Activated T-cell treated with anti-CD3 and anti-CD28 coated beads for 4 hours (primary cell): ENCODE results near the gene CRACR2A.

Experiments
- DNase-seq: peaks from one replicate; pipeline ENCODE4 v3.0.0-alpha.2; 2020

The CRACR2A gene

DNA sequence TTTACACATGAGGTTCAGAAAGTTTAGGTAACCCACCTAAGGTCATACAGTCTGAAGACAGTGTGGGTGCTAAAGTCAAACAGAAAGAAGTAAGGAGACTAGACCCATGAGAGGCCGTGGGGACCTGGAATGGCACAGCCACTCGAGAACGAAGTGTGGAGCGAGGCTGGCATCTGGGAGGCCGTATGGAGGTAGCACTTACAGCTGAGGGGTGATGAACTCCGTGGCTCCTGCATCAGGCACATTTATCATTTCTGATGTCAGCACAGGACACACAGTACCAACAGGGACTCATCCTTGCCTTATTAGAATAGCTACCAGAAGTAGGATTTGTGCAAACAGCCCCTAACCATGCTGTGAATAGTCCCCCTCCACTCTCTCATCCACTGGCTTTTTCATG is 30.5 kb downstream of the CRACR2A start:
- no peak for DNase-seq

DNA sequence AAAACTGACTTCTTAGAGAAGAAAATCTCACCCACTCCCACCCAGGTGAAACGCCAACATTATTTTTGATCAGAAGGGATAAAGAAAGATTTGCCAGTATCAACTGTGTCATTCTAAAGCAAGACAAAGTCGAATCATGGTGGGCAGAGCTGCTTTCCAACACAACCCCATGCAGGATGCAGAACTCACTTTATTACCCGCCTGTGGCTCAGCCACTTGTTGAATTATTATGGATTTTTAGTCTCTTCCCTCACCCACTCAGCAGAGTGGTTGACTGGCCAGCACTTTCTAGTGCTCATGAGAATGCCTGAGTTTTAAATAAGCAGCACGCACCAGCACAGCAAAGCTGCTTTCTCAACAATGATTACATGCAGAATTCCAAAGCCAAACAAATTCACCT is 32.1 kb downstream of the CRACR2A start:
- no peak for DNase-seq

DNA sequence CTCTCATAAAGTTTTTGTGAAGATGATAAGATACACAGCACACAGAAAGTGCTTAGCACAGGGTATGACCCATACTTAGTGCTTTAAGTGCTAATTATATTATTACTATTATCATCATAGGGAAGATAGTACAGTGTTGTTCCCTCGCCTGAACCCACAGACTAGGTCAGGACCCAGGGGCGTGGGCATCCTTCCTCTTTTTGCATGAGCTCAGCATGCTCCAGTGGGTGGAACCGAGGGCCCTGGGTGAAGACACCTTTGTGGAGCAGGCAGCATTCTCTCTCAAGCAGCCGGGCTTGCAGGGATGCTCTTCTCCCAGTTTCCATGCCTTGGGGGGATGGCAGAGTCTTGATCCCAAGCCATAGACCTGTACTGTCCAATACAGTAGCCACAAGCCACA is 34.8 kb downstream of the CRACR2A start:
- DNase-seq = no peak

DNA sequence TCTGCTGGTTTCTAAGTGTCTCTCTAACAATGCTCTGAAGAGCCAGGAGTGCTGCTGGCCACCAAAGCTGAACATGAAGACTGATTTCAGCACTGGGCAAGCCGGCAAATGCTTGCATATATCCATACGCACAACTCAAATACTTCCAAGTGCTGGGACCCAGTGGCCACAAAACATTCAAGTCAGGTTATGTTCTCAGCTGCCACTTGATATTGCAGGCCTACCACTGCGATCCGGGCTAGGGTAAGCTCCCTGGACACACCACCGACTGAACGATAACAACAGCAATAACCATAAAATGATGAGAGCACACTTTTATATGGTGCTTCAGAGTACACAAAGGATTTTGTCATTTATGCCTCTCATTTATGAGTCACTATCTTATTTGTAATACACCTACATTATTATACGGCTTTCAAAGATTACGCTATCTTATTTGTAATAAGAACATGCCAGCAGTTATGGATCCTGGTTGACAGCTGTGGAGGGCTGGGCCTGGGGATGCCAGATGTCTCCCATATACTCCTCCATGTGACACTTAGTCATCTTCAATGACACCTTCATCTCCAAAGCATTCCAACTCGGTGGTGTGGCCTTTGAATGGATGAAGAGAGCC is 35.5 kb downstream of the CRACR2A start:
- DNase-seq = no peak

DNA sequence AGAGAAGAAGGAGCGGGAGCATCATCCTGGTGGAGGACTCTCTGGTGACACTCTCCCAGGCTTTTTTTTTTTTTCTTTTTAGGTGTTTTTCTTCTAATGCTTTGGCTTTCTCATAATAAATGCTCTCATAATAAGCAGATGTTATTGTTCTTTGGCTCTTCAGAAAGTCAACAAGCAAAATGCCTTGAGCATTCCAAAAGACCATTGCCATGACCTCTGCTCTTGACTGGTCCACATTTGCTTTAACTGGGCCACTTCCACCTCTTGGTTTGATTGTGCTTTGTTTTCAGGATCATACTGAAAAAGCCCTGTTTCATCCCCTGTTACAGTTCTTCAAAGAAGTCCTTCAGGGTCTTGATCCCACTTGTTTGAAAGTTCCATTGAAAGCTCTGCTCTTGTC is 36.9 kb downstream of the CRACR2A start:
- DNase-seq = no peak

DNA sequence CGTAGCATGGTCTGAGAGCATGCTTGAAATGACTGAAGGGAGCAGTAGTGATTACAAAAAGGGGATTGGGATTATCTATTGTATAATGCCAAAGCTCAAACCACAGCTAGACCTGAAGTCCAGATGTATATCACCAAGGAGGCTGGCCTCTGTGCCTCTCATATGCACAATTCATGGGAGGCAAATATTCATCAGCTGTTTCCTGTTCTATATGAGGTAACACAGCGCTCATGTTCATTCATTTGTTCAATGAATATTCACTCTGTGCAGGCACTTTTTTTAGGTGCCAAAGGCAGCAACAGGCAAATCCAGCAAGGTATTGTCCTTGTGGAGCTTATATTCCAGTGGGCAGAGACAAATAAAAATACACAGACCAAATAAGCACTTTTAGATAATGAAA is 39.0 kb downstream of the CRACR2A start:
- no peak for DNase-seq

DNA sequence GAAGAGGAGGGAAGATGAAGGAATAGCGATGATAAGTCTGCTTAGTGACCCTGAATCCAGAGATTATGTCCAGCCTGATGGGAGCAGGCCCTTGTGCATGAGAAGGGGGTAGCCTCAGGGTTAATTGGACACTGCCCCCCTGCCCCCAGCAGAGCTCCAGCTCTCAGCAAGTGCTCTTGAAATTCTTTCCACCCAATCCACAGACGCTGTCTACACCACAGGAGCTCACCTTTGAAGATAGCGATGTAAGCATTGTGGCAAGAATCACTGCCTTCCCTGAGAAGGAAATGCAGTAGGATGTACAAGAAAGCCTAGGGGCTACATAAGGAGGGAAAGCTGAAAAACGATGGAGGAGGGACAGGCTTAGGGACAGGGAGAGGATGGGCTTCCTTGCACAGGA is 39.4 kb downstream of the CRACR2A start:
- no peak for DNase-seq

DNA sequence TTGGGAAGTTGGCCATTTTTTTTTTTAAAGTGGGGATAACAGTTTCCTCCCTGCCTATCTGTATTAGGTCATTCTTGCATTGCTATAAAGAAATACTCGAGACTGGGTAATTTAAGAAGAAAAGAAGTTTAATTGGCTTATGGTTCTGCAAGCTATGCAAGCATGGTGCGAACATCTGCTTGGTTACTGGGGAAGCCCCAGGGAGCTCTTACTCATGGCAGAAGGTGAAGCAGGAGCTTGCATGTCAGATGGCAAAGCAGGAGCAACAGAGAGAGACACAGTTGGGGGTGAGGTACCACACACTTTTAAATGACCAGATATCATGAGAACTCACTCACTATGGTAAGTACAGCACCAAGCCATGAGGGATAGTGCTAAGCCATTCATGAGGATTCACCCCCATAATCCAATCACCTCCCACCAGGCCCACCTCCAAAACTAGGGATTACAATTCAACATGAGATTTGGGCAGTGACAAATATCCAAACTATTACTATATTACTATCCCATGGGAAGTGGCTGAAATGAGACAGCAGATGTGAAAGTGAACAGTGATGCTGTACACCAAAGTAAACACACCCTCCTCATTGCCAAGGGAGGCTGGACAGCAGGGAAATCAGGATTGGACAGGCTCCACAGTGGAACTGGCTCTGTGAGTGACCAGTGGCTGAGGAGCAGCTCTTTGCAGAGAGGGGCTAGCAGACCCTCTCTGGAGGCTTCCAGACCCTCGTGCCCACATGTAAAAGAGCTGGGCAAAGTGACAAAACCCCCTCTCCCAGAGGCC is 40.5 kb downstream of the CRACR2A start:
- DNase-seq = no peak

DNA sequence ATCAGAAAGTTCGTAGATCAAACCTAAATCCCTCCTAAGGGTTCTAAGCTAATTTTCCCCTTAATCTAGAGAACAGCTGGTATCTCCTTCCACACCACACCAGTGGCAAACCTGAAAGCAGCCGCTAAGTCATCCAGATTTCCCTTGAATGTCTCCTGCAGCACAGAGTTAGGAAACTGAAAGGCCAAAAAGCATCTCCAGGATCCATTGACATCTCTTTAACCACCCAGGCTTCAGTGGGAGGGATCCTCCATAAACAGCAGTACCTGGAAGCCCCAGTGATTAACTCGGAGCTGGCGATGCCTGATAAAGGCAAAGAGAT is 47.6 kb downstream of the CRACR2A start:
- no peak for DNase-seq

DNA sequence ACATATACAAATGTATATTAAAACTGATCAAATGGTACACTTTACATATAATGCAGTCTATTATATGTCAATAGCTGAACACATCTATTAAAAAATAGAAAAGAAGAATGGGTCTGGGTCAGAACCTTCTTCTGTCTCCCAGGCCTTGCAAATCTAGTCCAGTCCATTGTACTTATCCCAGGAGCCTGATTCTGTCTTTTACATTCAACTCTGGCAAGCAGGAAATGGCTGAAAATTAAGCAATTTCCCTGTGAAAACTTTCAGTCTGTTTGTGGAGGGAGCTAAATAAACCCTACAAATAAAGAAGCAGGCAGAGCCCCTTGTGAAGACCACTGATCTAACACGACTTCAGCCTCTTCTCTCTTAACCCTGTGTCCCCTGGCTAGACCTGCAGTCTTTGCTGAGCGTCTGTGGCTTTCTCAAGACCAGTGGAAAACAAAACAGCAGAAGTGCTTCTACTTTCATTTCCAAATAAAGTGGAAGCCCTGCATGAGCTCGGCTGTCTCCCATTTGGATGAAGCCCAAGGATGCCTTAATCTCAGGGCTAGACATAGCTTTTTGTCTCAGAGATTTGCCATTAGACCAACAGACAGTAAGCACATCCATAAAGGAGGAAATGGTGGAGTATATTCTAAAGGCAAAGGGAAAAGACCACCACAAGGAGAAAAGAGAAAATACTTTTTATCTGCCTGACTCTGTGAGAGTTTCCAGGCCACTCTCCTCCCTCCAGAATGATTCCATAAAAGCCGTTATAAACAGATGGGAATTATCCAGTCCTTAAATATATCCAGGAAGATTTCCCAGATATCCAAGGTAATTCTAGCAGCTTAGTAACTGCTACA is 48.2 kb downstream of the CRACR2A start:
- no peak for DNase-seq

DNA sequence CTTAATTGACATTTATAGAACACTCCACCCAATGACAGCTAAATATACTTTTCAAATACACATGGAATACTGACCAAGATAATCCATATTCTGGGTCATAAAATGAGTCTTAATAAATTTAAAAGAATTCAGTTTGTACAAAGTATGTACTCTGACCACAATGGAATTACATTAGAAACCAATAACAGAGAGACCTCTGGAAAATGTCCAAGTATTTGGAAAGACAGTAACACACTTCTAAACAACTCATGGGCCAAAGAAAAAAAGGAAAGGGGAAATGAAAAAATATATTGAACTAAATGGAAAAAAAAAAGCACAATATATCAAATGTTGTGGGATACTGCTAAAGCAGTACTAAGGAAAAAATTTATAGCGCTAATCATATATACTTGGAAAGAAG is 52.0 kb downstream of the CRACR2A start:
- no peak for DNase-seq

DNA sequence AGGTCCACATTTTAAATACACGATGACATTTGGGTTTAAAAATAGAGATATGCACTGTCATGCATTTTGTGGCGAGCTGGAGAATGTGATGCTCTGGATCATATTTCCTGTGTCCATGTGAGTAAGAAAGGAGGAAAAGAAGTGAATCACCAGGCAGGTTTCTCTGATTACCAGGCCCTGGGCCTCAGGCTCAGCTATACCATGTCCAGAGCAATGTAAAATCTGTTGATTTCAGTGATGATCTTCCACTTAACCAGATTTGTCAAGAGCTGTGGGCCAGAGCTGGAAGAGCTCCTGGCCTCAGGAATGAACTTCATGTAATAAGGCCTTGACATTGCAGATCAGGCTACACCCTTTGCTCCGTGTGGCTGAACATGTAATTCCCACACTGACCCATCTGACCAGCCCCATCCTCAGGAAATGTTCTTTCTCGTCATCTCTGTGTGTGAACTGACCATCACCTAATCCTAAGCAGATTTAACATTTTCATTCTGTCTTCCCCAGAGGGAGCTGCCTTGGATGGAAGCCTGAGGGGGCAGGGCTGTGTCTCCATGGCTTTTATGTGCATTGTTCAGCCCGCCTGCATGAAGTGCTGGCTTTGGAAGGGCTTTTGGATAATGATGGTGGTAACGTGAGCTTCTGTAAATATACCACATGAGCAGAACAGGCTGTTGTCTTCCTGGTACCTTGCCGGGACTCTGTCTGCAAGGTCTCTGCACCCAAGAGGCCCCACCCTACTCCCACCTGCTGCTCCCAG is 54.5 kb downstream of the CRACR2A start:
- no peak for DNase-seq

DNA sequence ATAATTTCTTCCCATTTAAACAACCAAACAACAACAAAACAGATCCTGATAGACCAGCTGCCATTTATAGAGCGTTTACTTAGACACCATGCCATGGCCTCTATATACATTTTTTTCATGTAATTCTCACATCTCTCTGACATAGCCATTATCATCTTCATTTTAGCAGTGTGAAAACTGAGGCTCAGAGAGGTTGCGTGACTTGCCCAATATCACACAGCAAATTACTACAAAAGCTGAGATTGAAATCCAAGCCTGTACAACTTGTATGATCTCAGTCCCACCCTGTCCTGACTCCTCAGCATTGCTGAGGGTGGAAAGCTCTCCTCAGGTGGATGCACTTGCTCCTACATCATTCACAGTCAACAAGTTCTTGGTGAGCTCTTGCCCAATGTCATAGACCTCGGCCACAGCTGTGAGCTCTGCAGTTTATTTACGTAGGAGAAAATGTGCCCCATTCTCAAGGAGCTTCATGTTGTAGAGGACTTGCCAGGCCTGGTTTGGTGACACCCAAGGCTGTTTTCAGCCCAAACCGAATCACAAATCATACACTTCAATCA is 55.5 kb downstream of the CRACR2A start:
- DNase-seq = no peak

DNA sequence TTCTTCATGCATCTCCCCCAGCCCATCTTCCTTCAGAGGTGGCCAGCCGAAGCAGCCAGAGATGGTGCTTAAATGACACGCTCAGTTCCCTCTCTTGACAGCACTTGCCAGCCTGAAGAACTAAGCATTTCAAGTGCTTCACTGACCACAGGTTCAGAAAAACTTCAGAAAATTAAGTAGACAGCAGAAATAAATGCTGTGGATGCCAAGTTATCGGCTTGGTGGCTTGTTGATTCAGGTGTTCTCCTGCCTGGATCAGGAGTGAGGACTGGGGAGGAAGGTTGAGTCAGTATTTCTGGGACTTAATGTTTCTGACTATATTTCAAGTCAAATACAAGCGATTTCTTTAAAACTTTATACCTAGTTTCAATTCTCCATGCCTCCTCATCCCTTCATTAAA is 58.2 kb downstream of the CRACR2A start:
- no peak for DNase-seq

DNA sequence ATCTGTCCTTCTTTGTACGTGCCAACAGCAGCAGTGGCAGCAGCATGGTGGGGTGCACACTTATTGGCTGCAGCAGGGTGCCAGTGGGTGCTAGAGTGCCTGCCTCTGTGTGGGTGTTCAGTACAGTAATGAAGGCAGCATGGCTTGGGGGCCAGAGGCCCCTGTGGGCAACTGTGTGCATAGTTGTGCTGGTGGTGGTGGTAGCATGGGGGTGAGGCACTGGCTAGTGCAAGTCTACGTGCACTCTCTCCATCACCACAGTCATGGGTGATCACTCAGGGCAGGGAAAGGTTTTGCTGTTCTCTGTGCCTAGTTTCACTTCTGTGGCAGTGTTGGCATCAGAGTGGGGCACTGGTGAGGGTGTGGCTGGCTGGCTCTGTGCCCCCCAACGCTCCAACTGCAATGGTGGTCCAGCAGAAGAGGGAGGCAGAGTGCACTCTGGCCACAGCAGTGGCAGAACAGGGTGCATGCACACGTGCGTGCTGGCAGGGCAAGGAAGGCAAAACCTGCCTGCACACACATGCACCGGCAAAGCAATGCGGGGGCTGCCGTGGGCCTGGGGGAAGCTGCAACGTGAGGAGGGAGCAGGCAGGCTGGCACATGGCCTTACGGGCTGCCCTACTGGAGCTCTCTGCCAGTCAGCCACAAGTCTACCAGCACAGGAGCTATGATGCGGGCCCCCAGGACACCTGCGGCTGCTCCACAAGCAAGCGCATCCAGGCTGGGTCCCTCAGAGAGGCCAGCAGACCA is 60.1 kb downstream of the CRACR2A start:
- DNase-seq = no peak

DNA sequence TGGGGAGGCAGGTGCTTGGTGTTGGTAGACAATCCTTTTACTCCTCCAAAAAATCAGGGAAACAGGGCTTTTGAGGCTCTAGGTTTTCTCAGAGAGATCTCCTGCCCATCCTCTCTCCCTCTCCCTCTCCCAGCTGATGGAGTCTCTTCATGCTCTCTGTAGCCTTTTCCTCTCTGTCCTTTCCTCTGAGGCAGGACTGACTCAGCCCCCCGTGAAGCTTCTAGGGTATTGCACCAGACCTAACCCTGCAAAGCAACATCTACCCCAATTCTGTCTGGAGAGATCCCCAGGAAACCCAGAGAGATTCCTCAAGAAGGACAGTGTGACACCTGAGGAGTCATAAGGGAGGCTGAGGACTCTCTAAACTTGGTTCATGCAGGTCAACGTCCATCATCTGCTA is 66.4 kb downstream of the CRACR2A start:
- no peak for DNase-seq

DNA sequence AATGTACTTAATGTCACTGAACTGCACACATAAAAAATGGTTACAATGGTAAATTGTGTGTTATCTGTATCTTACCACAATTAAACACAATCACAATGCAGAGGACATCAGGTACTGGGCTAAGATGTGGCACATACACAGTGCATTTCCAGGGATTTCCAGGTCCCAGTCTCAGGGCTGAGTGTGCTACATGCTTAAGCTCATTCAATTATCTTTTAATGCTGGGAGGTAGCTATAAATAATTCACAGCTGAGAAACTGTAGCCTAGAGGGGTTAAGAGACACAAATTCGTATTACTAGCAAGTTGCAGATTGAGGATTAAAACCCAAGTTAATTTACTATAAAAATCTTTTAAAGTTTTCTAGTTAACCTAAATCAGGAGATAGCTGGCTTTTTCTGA is 67.1 kb downstream of the CRACR2A start:
- DNase-seq = no peak

DNA sequence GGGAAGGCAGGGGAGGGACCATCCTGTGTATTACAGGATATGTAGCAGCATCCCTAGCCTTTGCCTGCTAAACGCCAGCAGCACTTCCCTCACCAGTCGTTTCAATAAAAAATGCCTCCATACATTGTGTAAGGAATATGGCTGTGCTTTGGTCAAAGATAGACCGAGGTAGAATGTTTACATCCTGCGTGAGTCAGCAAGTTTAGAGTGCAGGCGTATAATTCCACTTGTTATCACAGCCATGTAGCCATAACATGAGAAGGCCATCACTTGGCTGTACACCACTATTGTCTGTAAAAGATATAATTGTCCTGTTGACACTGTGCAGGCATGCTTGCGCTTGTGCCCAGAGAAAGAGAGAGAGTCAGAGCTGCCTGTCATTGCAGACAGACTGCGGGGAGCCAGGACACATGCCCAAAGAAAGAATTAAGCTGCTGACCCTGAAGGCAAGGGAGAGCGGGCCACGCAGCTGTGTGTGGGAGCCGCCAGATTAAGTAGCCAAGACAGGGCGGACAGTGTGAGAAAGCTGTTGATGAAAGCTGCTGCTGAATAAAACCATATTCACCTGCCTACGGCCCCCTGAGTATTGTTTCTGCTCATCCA is 68.4 kb downstream of the CRACR2A start:
- DNase-seq = no peak

DNA sequence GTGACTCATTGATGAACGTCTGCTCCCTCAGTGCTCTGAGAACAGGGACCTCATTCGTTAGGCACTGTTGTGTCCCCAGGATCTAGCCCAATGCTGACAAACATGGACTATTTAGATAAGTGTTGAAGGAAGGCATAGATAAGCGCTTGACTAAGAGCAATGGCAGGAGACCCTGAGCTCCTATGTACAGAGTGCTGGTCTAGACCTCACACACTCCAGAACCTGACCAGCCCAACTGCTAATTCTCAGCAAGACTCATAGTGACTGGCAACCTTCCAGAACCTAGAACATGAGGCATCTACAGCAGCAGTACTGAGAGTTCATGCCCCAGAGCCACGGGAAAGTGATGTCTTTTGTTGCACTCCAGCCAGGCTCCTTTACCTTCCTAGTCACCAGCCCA is 69.2 kb downstream of the CRACR2A start:
- DNase-seq = no peak

DNA sequence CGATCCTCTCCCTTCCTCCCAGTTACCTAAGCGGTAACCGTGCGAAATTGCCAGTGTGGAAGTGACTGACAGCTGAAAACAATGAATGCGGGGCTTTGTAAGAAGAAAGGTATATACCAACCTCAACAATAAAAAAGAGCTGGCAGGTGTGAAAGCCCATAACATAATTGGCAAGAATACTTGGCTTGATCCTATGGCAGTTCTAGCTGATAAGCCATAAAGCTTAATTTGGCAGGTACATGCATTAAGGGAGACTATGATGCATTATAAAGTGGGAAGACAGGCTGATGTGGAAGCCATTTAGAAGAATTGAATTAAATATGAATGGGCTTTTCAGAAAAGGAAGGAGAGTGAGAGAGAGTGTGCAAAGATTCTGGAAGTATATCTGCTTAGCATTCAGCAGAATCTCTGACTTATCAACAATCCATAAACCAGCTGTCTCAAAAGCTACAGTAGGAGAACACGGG is 71.3 kb downstream of the CRACR2A start:
- DNase-seq = no peak

DNA sequence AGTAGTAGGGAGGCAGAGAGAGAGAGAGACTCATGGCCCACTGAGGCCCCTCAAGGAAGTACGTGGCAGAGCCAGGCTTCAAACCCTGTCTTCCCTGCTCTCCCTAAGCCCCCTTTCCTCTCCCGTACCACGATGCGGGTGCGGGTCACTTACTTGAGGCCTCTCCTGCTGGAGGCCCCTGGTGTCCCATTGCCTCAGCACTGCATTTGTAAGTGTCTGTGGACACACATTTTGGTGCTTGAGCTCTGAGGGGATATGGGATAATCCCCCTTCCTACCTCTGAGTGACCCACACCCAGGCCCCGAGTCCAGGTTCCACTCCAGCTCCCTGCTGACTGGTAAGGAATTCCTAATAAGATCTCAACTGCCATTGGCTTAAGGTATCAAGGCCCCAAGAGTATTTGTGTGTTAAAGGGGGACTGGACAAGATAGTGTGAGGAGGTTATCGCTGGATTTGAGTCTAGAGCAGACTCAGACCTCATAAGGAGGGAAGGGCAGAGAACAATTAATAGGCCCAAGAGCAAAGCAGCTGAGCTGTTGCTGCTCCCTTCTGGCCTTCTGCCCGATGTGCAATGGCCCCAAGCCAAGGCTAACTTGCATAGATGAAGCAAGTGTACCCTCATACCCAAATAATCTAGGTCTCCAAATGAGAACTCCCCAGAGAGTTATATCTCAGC is 71.9 kb downstream of the CRACR2A start:
- no peak for DNase-seq
